HEK293 (cell line): ENCODE results near the gene TEFM.

Source experiments
- FEZF1 ChIP-seq: fragments of 450-650 bp; formaldehyde crosslinking; IDR thresholded peaks from 2 replicates; pipeline ENCODE4 v1.5.1; 2016; ENCODE audit warnings: missing biosample characterization, missing genetic modification characterization
- HOXA7 ChIP-seq: sonication (generic); formaldehyde crosslinking; IDR thresholded peaks from 2 replicates; pipeline ENCODE4 v1.8.1; 2022; ENCODE audit warnings: missing genetic modification reagents, borderline replicate concordance
- OVOL3 ChIP-seq: fragments of 450-650 bp; formaldehyde crosslinking; IDR thresholded peaks from 2 replicates; pipeline ENCODE4 v1.5.1; 2016; ENCODE audit warnings: missing biosample characterization, missing genetic modification characterization
- REPIN1 ChIP-seq: fragments of 450-650 bp; formaldehyde crosslinking; IDR thresholded peaks from 2 replicates; pipeline ENCODE4 v1.5.1; 2017; ENCODE audit warnings: missing biosample characterization, missing genetic modification characterization, low read depth
- SCRT1 ChIP-seq: fragments of 450-650 bp; formaldehyde crosslinking; IDR thresholded peaks from 2 replicates; pipeline ENCODE4 v1.5.1; 2016; ENCODE audit warnings: missing biosample characterization, missing genetic modification characterization, borderline replicate concordance
- SP2 ChIP-seq: fragments of 450-650 bp; formaldehyde crosslinking; IDR thresholded peaks from 2 replicates; pipeline ENCODE4 v1.5.1; 2016; ENCODE audit warnings: missing biosample characterization, missing genetic modification characterization
- SP3 ChIP-seq: fragments of 450-650 bp; formaldehyde crosslinking; IDR thresholded peaks from 2 replicates; pipeline ENCODE4 v1.5.1; 2016; ENCODE audit warnings: missing biosample characterization, missing genetic modification characterization
- SP7 ChIP-seq: fragments of 450-650 bp; formaldehyde crosslinking; IDR thresholded peaks from 2 replicates; pipeline ENCODE4 v1.5.1; 2016; ENCODE audit warnings: missing biosample characterization, missing genetic modification characterization
- ZNF10 ChIP-seq: fragments of 450-650 bp; formaldehyde crosslinking; IDR thresholded peaks from 2 replicates; pipeline ENCODE4 v1.5.1; 2017; ENCODE audit warnings: missing biosample characterization, missing genetic modification characterization
- ZNF155 ChIP-seq: fragments of 450-650 bp; formaldehyde crosslinking; IDR thresholded peaks from 2 replicates; pipeline ENCODE4 v1.5.1; 2016; ENCODE audit warnings: missing biosample characterization, missing genetic modification characterization
- ZNF184 ChIP-seq: fragments of 450-650 bp; IDR thresholded peaks from 2 replicates; pipeline ENCODE4 v1.5.1; 2018; ENCODE audit warnings: missing biosample characterization, mild to moderate bottlenecking, missing genetic modification characterization
- ZNF239 ChIP-seq: fragments of 450-650 bp; formaldehyde crosslinking; IDR thresholded peaks from 2 replicates; pipeline ENCODE4 v1.5.1; 2016; ENCODE audit warnings: missing biosample characterization, missing genetic modification characterization
- ZNF354C ChIP-seq: fragments of 450-650 bp; formaldehyde crosslinking; IDR thresholded peaks from 2 replicates; pipeline ENCODE4 v1.5.1; 2016; ENCODE audit warnings: missing biosample characterization, missing genetic modification characterization, low read depth, borderline replicate concordance
- ZNF37A ChIP-seq: fragments of 450-650 bp; IDR thresholded peaks from 2 replicates; pipeline ENCODE4 v1.5.1; 2018; ENCODE audit warnings: missing biosample characterization, missing genetic modification characterization
- ZNF530 ChIP-seq: fragments of 450-650 bp; formaldehyde crosslinking; IDR thresholded peaks from 2 replicates; pipeline ENCODE4 v1.5.1; 2016; ENCODE audit warnings: low read depth, missing biosample characterization, missing genetic modification characterization
- ZNF558 ChIP-seq: fragments of 450-650 bp; formaldehyde crosslinking; IDR thresholded peaks from 2 replicates; pipeline ENCODE4 v1.5.1; 2016; ENCODE audit warnings: missing biosample characterization, missing genetic modification characterization
- ZNF560 ChIP-seq: fragments of 450-650 bp; formaldehyde crosslinking; IDR thresholded peaks from 2 replicates; pipeline ENCODE4 v1.5.1; 2017; ENCODE audit warnings: missing biosample characterization, missing genetic modification characterization, borderline replicate concordance
- ZNF660 ChIP-seq: fragments of 450-650 bp; IDR thresholded peaks from 2 replicates; pipeline ENCODE4 v1.5.1; 2018; ENCODE audit warnings: missing biosample characterization, mild to moderate bottlenecking, missing genetic modification characterization
- ZNF777 ChIP-seq: fragments of 450-650 bp; formaldehyde crosslinking; IDR thresholded peaks from 2 replicates; pipeline ENCODE4 v1.5.1; 2017; ENCODE audit warnings: missing biosample characterization, missing genetic modification characterization, borderline replicate concordance
- ZNF792 ChIP-seq: fragments of 450-650 bp; formaldehyde crosslinking; IDR thresholded peaks from 2 replicates; pipeline ENCODE4 v1.5.1; 2016; ENCODE audit warnings: missing biosample characterization, missing genetic modification characterization
- ZSCAN30 ChIP-seq: fragments of 450-650 bp; IDR thresholded peaks from 2 replicates; pipeline ENCODE4 v1.5.1; 2018; ENCODE audit warnings: missing biosample characterization, mild to moderate bottlenecking, missing genetic modification characterization, moderate library complexity
- TF ChIP-seq, protein P1 (sequence below): fragments of 450-650 bp; formaldehyde crosslinking; IDR thresholded peaks from 2 replicates; pipeline ENCODE4 v1.5.1; 2017; ENCODE audit warnings: missing biosample characterization, missing genetic modification characterization
- TF ChIP-seq, protein P2 (sequence below): sonication (generic); formaldehyde crosslinking; IDR thresholded peaks from 2 replicates; pipeline ENCODE4 v1.8.1; 2022; ENCODE audit warnings: mild to moderate bottlenecking, moderate library complexity, missing genetic modification reagents
- TF ChIP-seq, protein P3 (sequence below): fragments of 450-650 bp; formaldehyde crosslinking; IDR thresholded peaks from 2 replicates; pipeline ENCODE4 v1.5.1; 2016; ENCODE audit warnings: missing biosample characterization, missing genetic modification characterization, borderline replicate concordance
- TF ChIP-seq, protein P4 (sequence below): fragments of 450-650 bp; formaldehyde crosslinking; IDR thresholded peaks from 2 replicates; pipeline ENCODE4 v1.5.1; 2016; ENCODE audit warnings: missing biosample characterization, missing genetic modification characterization
- TF ChIP-seq, protein P5 (sequence below): fragments of 450-650 bp; formaldehyde crosslinking; IDR thresholded peaks from 2 replicates; pipeline ENCODE4 v1.5.1; 2017; ENCODE audit warnings: missing biosample characterization, missing genetic modification characterization

TEFM gene

DNA sequence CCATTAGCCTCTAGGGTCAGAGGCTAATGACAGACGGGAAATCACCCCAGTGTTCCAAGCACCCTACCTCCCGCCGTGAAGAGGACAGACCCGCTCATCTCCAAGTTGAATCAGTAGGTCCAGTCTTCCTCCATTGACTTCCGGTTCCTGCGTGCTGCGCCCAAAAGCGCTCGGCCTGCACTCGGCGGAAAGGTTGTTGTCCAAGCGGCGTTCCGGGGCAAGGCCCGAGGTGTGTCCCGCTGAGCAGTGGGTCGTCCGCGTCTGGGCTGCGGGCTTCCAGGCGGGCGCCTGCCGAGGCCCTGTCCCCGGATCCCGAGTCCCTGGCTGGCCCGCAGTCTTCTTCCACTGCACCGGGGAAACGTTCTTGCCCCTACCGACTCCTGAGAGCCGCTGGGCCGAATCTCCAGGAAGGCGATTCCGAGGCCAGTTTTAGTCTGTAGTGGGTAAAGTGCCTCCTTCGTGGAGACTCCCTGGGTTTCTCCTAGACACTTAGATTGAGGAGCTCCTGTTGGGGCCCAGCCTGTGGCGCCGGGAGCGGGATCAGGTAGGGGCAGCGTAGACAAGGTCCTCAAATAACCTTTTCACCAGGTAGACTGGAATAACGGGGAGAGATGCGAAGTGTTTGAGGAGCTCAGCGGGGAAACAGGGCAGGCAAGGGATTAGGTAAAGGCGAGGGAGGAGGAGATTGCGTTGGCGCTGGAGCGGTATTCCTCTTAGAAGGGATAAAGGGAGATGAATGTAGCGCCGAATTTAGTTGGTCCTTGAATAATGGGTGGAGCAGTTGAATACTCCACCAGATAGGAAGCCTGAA, at the start of gene TEFM (continued):
- TF ChIP-seq ZNF37A (tag by site-specific recombination): no peak
- peak; percentile 67 for TF ChIP-seq SP3 (tag by site-specific recombination)
- TF ChIP-seq SCRT1: no peak
- TF ChIP-seq, protein P1, sequence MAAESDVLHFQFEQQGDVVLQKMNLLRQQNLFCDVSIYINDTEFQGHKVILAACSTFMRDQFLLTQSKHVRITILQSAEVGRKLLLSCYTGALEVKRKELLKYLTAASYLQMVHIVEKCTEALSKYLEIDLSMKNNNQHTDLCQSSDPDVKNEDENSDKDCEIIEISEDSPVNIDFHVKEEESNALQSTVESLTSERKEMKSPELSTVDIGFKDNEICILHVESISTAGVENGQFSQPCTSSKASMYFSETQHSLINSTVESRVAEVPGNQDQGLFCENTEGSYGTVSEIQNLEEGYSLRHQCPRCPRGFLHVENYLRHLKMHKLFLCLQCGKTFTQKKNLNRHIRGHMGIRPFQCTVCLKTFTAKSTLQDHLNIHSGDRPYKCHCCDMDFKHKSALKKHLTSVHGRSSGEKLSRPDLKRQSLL (tag by site-specific recombination): peak; percentile 33
- peak; percentile 69 for TF ChIP-seq SP2 (tag by site-specific recombination)
- TF ChIP-seq, protein P2, sequence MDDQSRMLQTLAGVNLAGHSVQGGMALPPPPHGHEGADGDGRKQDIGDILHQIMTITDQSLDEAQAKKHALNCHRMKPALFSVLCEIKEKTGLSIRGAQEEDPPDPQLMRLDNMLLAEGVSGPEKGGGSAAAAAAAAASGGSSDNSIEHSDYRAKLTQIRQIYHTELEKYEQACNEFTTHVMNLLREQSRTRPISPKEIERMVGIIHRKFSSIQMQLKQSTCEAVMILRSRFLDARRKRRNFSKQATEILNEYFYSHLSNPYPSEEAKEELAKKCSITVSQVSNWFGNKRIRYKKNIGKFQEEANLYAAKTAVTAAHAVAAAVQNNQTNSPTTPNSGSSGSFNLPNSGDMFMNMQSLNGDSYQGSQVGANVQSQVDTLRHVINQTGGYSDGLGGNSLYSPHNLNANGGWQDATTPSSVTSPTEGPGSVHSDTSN (CRISPR knock-in tag): peak; percentile 95
- TF ChIP-seq HOXA7 (CRISPR knock-in tag): no peak
- TF ChIP-seq ZNF155 (tag by site-specific recombination): no peak
- peak; percentile 28; the same call in 1 of the 2 replicates for TF ChIP-seq FEZF1
- 0 out of 2 replicates have a peak, but pooled peaks have one; percentile 60 for TF ChIP-seq ZNF239 (tag by site-specific recombination)
- TF ChIP-seq, protein P3, sequence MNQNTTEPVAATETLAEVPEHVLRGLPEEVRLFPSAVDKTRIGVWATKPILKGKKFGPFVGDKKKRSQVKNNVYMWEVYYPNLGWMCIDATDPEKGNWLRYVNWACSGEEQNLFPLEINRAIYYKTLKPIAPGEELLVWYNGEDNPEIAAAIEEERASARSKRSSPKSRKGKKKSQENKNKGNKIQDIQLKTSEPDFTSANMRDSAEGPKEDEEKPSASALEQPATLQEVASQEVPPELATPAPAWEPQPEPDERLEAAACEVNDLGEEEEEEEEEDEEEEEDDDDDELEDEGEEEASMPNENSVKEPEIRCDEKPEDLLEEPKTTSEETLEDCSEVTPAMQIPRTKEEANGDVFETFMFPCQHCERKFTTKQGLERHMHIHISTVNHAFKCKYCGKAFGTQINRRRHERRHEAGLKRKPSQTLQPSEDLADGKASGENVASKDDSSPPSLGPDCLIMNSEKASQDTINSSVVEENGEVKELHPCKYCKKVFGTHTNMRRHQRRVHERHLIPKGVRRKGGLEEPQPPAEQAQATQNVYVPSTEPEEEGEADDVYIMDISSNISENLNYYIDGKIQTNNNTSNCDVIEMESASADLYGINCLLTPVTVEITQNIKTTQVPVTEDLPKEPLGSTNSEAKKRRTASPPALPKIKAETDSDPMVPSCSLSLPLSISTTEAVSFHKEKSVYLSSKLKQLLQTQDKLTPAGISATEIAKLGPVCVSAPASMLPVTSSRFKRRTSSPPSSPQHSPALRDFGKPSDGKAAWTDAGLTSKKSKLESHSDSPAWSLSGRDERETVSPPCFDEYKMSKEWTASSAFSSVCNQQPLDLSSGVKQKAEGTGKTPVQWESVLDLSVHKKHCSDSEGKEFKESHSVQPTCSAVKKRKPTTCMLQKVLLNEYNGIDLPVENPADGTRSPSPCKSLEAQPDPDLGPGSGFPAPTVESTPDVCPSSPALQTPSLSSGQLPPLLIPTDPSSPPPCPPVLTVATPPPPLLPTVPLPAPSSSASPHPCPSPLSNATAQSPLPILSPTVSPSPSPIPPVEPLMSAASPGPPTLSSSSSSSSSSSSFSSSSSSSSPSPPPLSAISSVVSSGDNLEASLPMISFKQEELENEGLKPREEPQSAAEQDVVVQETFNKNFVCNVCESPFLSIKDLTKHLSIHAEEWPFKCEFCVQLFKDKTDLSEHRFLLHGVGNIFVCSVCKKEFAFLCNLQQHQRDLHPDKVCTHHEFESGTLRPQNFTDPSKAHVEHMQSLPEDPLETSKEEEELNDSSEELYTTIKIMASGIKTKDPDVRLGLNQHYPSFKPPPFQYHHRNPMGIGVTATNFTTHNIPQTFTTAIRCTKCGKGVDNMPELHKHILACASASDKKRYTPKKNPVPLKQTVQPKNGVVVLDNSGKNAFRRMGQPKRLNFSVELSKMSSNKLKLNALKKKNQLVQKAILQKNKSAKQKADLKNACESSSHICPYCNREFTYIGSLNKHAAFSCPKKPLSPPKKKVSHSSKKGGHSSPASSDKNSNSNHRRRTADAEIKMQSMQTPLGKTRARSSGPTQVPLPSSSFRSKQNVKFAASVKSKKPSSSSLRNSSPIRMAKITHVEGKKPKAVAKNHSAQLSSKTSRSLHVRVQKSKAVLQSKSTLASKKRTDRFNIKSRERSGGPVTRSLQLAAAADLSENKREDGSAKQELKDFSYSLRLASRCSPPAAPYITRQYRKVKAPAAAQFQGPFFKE (tag by site-specific recombination): no peak
- peak; percentile 90 for TF ChIP-seq ZNF792 (tag by site-specific recombination)
- TF ChIP-seq, protein P4, sequence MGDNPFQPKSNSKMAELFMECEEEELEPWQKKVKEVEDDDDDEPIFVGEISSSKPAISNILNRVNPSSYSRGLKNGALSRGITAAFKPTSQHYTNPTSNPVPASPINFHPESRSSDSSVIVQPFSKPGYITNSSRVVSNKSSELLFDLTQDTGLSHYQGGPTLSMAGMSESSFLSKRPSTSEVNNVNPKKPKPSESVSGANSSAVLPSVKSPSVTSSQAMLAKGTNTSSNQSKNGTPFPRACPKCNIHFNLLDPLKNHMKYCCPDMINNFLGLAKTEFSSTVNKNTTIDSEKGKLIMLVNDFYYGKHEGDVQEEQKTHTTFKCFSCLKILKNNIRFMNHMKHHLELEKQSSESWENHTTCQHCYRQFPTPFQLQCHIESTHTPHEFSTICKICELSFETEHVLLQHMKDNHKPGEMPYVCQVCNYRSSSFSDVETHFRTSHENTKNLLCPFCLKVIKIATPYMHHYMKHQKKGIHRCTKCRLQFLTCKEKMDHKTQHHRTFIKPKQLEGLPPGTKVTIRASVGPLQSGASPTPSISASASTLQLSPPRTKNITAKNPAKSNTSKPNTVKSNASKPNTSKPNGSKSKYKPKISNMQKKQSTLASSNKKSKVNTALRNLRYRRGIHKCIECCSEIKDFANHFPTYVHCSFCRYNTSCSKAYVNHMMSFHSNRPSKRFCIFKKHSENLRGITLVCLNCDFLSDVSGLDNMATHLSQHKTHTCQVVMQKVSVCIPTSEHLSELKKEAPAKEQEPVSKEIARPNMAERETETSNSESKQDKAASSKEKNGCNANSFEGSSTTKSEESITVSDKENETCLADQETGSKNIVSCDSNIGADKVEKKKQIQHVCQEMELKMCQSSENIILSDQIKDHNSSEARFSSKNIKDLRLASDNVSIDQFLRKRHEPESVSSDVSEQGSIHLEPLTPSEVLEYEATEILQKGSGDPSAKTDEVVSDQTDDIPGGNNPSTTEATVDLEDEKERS (tag by site-specific recombination): peak; percentile 79; the same call in 1 of the 2 replicates
- TF ChIP-seq OVOL3: peak; percentile 84; the same call in 1 of the 2 replicates
- peak; percentile 98 for TF ChIP-seq ZNF777 (tag by site-specific recombination)
- no peak for TF ChIP-seq ZNF560 (tag by site-specific recombination)
- TF ChIP-seq ZNF530 (tag by site-specific recombination): no peak
- TF ChIP-seq ZNF660: peak; percentile 99
- TF ChIP-seq REPIN1 (tag by site-specific recombination): peak; percentile 98
- peak; percentile 72; the same call in 1 of the 2 replicates for TF ChIP-seq ZNF184 (tag by site-specific recombination)
- TF ChIP-seq ZNF558 (tag by site-specific recombination): peak; percentile 82
- TF ChIP-seq ZNF354C (tag by site-specific recombination): no peak
- peak; percentile 95 for TF ChIP-seq SP7 (tag by site-specific recombination)
- peak; percentile 99 for TF ChIP-seq ZSCAN30 (tag by site-specific recombination)
- peak; percentile 59 for TF ChIP-seq ZNF10 (tag by site-specific recombination)
- TF ChIP-seq, protein P5, sequence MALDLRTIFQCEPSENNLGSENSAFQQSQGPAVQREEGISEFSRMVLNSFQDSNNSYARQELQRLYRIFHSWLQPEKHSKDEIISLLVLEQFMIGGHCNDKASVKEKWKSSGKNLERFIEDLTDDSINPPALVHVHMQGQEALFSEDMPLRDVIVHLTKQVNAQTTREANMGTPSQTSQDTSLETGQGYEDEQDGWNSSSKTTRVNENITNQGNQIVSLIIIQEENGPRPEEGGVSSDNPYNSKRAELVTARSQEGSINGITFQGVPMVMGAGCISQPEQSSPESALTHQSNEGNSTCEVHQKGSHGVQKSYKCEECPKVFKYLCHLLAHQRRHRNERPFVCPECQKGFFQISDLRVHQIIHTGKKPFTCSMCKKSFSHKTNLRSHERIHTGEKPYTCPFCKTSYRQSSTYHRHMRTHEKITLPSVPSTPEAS (tag by site-specific recombination): peak; percentile 76
